NB4 (cell line): ENCODE data around the gene WDFY3.

Experiments used
- MAX ChIP-seq: IDR thresholded peaks from 2 replicates; pipeline ENCODE4 v1.6.1; 2011; ENCODE audit warnings: low read depth, low read length
- POLR2A ChIP-seq: IDR thresholded peaks from 2 replicates; pipeline ENCODE4 v1.6.1; 2011; ENCODE audit warnings: mild to moderate bottlenecking; ENCODE audit not compliant: insufficient read length; ENCODE audit errors: extremely low read depth
- TF ChIP-seq, protein P1 (sequence below): IDR thresholded peaks from one replicate; pipeline ENCODE4 v1.5.1; 2012; ENCODE audit warnings: low read depth, low read length

GRCh38 chr4:84821064-84821463 is 145.4 kb downstream of the WDFY3 start:
- TF ChIP-seq, protein P1, sequence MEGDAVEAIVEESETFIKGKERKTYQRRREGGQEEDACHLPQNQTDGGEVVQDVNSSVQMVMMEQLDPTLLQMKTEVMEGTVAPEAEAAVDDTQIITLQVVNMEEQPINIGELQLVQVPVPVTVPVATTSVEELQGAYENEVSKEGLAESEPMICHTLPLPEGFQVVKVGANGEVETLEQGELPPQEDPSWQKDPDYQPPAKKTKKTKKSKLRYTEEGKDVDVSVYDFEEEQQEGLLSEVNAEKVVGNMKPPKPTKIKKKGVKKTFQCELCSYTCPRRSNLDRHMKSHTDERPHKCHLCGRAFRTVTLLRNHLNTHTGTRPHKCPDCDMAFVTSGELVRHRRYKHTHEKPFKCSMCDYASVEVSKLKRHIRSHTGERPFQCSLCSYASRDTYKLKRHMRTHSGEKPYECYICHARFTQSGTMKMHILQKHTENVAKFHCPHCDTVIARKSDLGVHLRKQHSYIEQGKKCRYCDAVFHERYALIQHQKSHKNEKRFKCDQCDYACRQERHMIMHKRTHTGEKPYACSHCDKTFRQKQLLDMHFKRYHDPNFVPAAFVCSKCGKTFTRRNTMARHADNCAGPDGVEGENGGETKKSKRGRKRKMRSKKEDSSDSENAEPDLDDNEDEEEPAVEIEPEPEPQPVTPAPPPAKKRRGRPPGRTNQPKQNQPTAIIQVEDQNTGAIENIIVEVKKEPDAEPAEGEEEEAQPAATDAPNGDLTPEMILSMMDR = no peak
- no peak for TF ChIP-seq MAX
- no peak for TF ChIP-seq POLR2A
